ENCODE measurements around the gene NOP53.

NOP53 gene

GRCh38 chr19:47797996-47798903, 52.9 kb downstream of the NOP53 start:
- Histone ChIP-seq H3K4me3 (replicated peaks; ENCODE audit: insufficient read depth, low read length) (no peak overlapping the region), H3K27me3 (ENCODE audit: insufficient read depth, poor library complexity, severe bottlenecking) (no peaks in the 10 kb centered on the region), H3K27ac (replicated peaks) (no peak overlapping the region)
- DNase-seq (ENCODE audit: low read depth in 1 of 2, low spot score in 1 of 2): no peak
- no peak for TF ChIP-seq CTCF (IDR thresholded peaks at IDR 0.05; ENCODE audit: insufficient read depth, low read length)
- no peak for TF ChIP-seq GABPA (IDR thresholded peaks at IDR 0.05; ENCODE audit: low read depth)
- TF ChIP-seq SPI1 (IDR thresholded peaks at IDR 0.05; ENCODE audit: borderline replicate concordance, low read depth): no peak
- TF ChIP-seq REST (IDR thresholded peaks at IDR 0.05; ENCODE audit: insufficient replicate concordance, low read depth): no peak
- no peak for TF ChIP-seq POLR2AphosphoS5 (IDR thresholded peaks at IDR 0.05; ENCODE audit: low read depth)

GRCh38 chr19:47798904-47799266, 53.5 kb downstream of the NOP53 start:
- Histone ChIP-seq H3K27ac (replicated peaks) (no peak overlapping the region), H3K27me3 (ENCODE audit: insufficient read depth, poor library complexity, severe bottlenecking) (no peaks in the 10 kb centered on the region), H3K4me3 (replicated peaks; ENCODE audit: insufficient read depth, low read length) (no peak overlapping the region)
- no peak for DNase-seq (ENCODE audit: low read depth in 1 of 2, low spot score in 1 of 2)
- TF ChIP-seq POLR2AphosphoS5 (IDR thresholded peaks at IDR 0.05; ENCODE audit: low read depth): no peak
- no peak for TF ChIP-seq SPI1 (IDR thresholded peaks at IDR 0.05; ENCODE audit: borderline replicate concordance, low read depth)
- TF ChIP-seq GABPA (IDR thresholded peaks at IDR 0.05; ENCODE audit: low read depth): no peak
- no peak for TF ChIP-seq CTCF (IDR thresholded peaks at IDR 0.05; ENCODE audit: insufficient read depth, low read length)
- TF ChIP-seq REST (IDR thresholded peaks at IDR 0.05; ENCODE audit: insufficient replicate concordance, low read depth): no peak

- no peak for DNase-seq (ENCODE audit: low read depth in 1 of 2, low spot score in 1 of 2)
- Histone ChIP-seq H3K27ac (replicated peaks) (no peak overlapping the region), H3K27me3 (ENCODE audit: insufficient read depth, poor library complexity, severe bottlenecking) (no peaks in the 10 kb centered on the region), H3K4me3 (replicated peaks; ENCODE audit: insufficient read depth, low read length) (no peak overlapping the region)
- TF ChIP-seq GABPA (IDR thresholded peaks at IDR 0.05; ENCODE audit: low read depth) (no peak), POLR2AphosphoS5 (IDR thresholded peaks at IDR 0.05; ENCODE audit: low read depth) (no peak), CTCF (IDR thresholded peaks at IDR 0.05; ENCODE audit: insufficient read depth, low read length) (no peak), REST (IDR thresholded peaks at IDR 0.05; ENCODE audit: insufficient replicate concordance, low read depth) (no peak), SPI1 (IDR thresholded peaks at IDR 0.05; ENCODE audit: borderline replicate concordance, low read depth) (no peak)
Measured at GRCh38 chr19:47801270-47801669, 55.9 kb downstream of the NOP53 start.
